Epithelial cell of esophagus (primary cell): ENCODE results near the gene HTRA2.

Experiments used
- DNase-seq: peaks from one replicate; pipeline ENCODE4 v3.0.0; 2010; ENCODE audit warnings: low read depth
- H3K4me3 ChIP-seq: 2 replicates; pipeline ENCODE4 v1.5.1; 2011; ENCODE audit warnings: mild to moderate bottlenecking, low read length, control low read depth
- CTCF ChIP-seq: IDR thresholded peaks from 2 replicates; pipeline ENCODE4 v1.5.1; 2011; ENCODE audit warnings: low read depth, mild to moderate bottlenecking, low read length, control low read depth, inconsistent platforms; ENCODE audit not compliant: insufficient read depth; ENCODE audit errors: missing control alignments

The HTRA2 gene

DNA sequence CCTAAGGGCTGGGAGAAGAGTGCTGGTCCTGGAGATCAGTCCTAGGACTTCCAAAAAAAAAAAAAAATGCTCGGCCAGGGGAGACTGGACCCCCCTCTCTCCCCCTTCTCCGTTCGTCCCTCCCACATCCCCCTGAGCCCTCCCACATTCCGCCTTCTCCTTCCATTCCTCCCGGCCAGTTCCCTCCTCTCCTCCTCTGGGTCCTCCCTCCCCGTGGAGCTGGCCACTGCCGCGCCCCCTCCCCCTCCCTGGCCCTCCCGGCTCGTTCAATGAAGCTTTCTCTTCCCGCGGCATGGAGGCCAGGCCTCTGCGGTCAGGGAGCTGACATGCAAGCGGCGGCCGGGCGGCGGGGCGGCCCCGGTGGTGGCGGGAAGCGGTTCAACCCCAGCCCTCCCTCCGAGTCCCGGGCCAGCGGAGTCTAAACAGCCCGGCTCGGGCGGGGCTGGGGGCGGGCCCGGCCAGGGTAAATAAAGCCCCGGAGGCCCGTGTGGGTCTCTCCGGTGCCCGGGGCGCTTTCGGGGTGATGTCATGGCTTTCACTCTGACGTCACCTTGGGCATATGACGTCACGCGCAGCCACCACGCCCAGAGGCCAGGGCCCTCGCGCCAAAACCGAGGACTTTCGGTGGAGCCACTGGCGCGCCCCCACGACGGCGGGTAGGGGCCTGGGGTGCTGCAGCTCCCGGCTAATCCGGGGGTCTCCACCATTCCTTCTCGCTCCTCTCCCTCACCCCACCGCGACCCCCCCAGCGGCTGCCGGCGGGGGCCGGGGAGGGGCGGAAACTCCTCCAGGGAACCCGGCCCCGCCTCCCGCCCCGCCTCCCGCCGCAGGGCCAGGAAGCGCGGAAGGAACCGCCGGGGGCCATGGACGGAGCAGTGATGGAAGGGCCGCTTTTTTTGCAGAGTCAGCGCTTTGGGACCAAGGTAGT is 24.4 kb downstream of the HTRA2 start, which contains the start of the genes DOK1 and LOXL3:
TSS of gene DOK1 (plus strand) at position 829 of the 928 bp plus-strand sequence. CDS start at position 864, 35 bp downstream.
TSS of gene LOXL3 (minus strand) at position 51 of the 928 bp plus-strand sequence. CDS start 1,308 bp downstream, outside the sequence.
- DNase-seq: peak; percentile 16
- TF ChIP-seq CTCF: no peak
- H3K4me3 ChIP-seq: peak within 1 kb of the TSS; percentile 49

DNA sequence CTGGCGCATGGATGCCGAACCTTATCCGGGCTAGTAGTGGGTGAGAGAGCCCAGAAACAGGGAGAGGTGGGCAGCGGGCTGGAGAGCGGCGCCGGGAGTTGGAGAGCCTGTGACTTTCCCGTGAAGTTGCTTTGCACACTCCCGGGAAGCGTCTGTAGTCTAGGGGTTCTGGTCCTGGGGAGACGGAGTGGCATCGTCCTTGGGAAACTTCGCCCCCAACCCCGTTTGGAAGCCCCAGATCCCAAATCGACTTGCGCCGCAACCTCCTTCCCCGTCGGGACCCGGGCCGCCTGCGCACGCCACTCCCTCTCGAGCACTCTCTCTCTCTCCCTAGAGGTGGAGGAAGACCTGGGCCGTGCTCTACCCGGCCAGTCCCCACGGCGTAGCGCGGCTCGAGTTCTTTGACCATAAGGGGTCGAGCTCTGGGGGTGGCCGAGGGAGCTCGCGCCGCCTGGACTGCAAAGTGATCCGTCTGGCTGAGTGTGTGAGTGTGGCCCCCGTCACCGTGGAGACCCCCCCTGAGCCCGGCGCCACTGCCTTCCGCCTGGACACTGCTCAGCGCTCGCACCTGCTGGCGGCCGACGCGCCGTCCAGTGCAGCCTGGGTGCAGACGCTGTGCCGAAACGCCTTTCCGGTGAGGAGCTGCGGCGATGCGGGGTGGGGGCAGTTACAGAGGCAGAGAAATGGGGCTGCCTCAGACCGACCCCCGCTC is 25.2 kb downstream of the HTRA2 start:
- H3K4me3 ChIP-seq: peak overlapping the region; percentile 49
- no peak for TF ChIP-seq CTCF
- peak; percentile 24 for DNase-seq

DNA sequence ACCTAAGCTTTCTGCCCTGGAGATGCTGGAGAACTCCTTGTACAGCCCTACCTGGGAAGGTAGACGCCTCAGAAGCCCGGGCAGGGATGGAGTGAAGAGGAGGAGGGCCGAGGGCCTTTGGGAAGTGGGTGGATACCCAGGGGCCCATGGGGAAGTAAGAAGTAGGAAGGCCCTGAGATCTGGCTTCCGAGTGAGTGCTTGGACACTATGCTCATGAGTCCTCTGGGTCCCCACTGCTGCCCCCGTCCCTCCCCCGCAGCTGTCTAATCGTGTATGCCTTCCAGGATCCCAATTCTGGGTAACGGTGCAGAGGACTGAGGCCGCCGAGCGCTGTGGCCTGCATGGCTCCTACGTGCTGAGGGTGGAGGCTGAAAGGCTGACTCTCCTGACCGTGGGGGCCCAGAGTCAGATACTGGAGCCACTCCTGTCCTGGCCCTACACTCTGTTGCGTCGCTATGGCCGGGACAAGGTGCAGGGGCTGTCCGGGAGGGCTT is 25.9 kb downstream of the HTRA2 start:
- H3K4me3 ChIP-seq: no peak overlapping the region
- no peak for DNase-seq
- TF ChIP-seq CTCF: no peak

DNA sequence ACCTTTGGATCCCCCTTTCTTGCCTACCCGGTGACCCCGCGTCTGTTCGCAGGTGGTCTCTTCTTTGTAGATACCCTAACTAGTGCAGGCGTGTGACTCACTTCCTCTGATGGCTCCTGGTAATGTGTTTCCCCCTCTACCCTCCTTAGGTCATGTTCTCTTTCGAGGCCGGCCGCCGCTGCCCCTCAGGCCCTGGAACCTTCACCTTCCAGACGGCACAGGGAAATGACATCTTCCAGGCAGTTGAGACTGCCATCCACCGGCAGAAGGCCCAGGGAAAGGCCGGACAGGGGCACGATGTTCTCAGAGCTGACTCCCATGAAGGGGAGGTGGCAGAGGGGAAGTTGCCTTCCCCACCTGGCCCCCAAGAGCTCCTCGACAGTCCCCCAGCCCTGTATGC is 26.4 kb downstream of the HTRA2 start:
- DNase-seq: no peak
- H3K4me3 ChIP-seq: no peak overlapping the region
- TF ChIP-seq CTCF: no peak

DNA sequence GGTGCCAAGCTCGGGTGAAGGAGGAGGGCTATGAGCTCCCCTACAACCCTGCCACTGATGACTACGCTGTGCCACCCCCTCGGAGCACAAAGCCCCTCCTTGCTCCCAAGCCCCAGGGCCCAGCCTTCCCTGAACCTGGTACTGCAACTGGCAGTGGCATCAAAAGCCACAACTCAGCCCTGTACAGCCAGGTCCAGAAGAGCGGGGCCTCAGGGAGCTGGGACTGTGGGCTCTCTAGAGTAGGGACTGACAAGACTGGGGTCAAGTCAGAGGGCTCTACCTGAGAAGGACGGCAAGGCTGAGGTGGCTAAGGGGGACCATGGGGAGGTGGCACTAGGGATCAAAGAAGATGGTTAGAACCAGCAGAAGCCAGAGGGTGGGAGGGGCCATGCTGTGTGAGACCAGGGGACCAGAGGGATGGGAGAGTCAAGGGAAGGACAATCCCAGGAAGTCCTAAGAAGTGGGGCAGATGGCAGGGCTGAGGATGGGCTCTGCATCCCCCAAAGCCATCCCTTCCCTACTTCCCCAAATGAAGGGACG is 27.2 kb downstream of the HTRA2 start:
- DNase-seq: no peak
- no peak overlapping the region for H3K4me3 ChIP-seq
- no peak for TF ChIP-seq CTCF

- no peak for DNase-seq
- no peak overlapping the region for H3K4me3 ChIP-seq
- TF ChIP-seq CTCF: no peak
These were observed 28.8 kb downstream of the HTRA2 start for GRCh38 chr2:74558284-74559230.
